AG20443 (cell line): ENCODE results near the gene DDX21.
"Not testable (repeated sequence)": the region's sequence is repeated elsewhere in the genome, so short reads cannot be mapped to it uniquely, and the experiment has no call there.

Experiments used
- DNase-seq: peaks from one replicate; pipeline ENCODE4 v3.0.0; 2012; ENCODE audit warnings: low spot score, mixed read lengths

The DDX21 gene

GRCh38 chr10:68955832-68956532 is at the start of gene DDX21:
Gene DDX21 (plus strand): TSS chr10:68956170. CDS start chr10:68956226, 56 bp downstream.
- peak; percentile 97 for DNase-seq

- DNase-seq, result no peak
Measured at GRCh38 chr10:68924593-68924992, 31.4 kb upstream of the DDX21 start.

DNA sequence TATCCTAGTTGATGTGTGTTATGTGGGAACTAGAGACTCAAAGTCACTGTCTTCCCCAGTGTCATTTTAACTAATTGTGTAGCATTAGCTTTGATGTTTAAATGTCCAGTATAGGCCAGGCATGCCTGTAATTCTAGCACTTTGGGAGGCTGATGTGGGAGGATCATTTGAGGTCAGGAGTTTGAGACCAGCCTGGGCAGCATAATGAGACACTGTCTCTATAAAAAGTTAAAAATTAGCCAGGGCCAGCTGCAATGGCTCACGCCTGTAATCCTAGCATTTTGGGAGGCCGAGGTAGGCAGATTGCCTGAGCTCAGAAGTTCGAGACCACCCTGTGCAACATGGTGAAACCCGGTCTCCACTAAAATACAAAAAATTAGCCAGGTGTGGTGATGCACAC is 30.5 kb upstream of the DDX21 start:
- DNase-seq, result no peak

- DNase-seq, result not testable (repeated sequence)
Measured at GRCh38 chr10:68929157-68929556, 26.8 kb upstream of the DDX21 start.

DNA sequence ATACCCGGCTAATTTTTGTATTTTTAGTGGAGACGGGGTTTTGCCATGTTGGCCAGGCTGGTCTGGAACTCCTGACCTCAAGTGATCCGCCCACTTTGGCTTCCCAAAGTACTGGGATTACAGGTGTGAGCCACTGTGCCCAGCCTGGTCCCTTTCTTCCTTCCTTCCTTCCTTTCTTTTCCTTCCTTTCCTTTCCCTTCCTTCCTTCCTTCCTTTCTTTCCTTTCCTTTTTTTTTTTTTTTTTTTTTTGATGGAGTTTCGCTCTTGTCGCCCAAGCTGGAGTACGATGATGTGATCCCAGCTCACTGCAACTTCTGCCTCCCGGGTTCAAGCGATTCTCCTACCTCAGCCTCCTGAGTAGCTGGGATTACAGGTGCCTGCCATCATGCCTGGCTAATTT is 26.1 kb upstream of the DDX21 start:
- not testable (repeated sequence) for DNase-seq

DNA sequence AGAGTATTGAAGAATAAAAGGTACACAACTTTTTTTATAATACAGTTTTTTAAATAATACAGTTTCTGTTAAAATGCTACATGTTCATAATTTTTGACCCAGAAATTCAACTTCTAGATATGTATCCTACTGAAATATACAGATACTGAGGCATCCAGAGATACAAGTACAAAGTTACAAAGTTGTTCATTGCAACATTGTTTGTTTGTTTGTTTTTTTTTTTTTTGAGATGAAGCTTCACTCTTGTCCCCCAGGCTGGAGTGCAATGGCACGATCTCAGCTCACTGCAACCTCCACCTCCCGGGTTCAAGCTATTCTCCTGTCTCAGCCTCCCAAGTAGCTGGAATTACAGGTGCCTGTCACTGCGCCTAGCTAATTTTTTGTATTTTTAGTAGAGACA is 23.1 kb upstream of the DDX21 start:
- DNase-seq, result not testable (repeated sequence)

GRCh38 chr10:68934994-68935393 is 21.0 kb upstream of the DDX21 start:
- DNase-seq, result no peak

DNA sequence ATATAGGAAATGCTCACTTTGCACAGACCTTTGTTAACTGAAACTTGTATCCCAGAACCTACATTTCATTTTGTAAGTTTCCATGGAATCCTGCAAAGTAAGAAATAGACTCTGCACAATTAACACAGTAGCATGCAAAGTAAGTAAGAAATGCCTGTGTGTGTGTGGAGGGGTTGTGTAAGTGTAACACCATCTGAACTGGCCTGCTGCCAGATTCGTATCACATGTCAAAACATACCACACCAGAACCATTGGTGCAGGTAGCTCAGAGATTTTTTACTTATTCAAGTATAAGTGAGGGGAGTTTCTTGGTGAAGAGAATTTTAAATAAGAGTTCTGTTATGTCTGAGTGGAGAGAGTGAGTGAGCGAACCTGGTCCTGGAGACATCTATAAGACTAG is 17.9 kb upstream of the DDX21 start:
- DNase-seq, result peak; percentile 8

- no peak for DNase-seq
Measured at GRCh38 chr10:68938884-68939283, 17.1 kb upstream of the DDX21 start.

GRCh38 chr10:68940917-68941316 is 15.1 kb upstream of the DDX21 start:
- not testable (repeated sequence) for DNase-seq

- no peak for DNase-seq
Measured at GRCh38 chr10:68950598-68950997, 5.4 kb upstream of the DDX21 start.

- DNase-seq, result no peak
Measured at GRCh38 chr10:68954904-68955303, 1.1 kb upstream of the DDX21 start.

DNA sequence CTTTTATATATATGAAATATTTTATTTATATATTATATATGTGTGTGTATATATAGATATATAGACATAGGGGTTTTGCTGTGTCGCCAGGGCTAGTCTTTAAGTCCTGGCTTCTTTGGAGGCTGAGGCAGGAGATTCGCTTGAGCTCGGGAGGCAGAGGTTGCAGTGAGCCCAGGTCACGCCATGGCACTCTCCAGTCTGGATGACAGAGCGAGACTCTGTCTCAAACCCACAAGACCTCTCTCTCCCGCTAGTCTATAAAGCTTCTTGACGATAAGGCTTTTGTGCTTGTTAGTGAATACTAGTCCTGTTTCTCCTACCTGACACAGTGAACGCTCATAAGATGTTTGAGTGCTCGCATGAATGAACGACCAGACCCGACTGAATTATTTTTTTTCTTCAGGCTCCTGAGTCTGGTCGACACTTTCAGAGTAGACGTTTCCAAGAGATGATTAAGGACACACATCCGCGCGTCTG is 577 bp upstream of the DDX21 start:
- DNase-seq, result peak; percentile 11

DNA sequence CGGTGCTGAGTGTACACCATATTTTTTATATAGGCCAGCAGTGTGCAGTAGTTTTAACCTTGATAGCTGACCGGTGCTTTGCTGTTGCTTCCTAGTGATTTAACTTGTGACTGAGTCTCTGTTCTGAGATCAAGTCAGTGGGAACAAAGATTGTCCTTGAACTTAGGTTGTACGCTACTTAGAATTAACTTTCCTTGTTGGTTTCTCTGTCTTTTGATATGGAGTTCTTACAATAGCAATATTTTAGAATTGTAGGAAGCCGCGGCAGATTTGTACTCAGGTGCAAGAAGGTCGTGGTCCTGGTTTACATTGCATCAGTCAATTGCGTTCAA is 1.3 kb downstream of the DDX21 start:
- DNase-seq, result no peak

GRCh38 chr10:68957654-68958053 is 1.7 kb downstream of the DDX21 start:
- no peak for DNase-seq

DNA sequence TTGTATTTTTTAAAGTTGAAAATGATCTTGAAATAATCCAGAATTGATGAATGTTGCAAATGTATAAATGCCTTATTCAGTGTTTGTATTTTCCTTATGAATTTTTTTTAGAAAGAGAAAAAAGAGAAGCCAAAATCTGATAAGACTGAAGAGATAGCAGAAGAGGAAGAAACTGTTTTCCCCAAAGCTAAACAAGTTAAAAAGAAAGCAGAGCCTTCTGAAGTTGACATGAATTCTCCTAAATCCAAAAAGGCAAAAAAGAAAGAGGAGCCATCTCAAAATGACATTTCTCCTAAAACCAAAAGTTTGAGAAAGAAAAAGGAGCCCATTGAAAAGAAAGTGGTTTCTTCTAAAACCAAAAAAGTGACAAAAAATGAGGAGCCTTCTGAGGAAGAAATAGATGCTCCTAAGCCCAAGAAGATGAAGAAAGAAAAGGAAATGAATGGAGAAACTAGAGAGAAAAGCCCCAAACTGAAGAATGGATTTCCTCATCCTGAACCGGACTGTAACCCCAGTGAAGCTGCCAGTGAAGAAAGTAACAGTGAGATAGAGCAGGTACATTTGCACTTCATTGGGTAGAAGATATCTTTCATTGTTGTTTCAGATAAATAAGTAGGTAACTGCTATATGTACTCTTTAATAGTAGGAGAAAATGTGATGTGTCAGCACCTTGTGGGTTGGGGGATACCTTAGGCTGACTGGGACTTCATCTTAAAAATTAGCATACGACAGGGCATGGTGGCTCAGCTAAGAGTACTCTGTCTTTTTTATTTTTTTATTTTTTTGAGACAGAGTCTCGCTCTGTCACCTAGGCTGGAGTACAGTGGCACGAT is 3.9 kb downstream of the DDX21 start:
- DNase-seq, result no peak

DNA sequence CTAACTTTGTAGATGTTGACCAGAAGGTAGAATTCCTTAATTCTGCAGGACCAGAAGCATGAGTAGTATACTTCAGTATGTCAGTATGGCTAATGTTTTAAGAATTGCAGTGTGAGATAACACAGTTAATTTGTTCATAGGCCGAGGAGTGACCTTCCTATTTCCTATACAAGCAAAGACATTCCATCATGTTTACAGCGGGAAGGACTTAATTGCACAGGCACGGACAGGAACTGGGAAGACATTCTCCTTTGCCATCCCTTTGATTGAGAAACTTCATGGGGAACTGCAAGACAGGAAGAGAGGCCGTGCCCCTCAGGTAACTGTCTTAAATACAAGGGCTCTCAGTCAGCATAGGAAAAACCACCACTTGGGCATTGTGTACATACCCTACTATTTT is 7.2 kb downstream of the DDX21 start:
- DNase-seq, result no peak

- no peak for DNase-seq
Measured at GRCh38 chr10:68973975-68974374, 18.0 kb downstream of the DDX21 start.

GRCh38 chr10:68975936-68976473 is 20.0 kb downstream of the DDX21 start:
- DNase-seq, result not testable (repeated sequence)

- not testable (repeated sequence) for DNase-seq
Measured at GRCh38 chr10:68979738-68980137, 23.8 kb downstream of the DDX21 start.

DNA sequence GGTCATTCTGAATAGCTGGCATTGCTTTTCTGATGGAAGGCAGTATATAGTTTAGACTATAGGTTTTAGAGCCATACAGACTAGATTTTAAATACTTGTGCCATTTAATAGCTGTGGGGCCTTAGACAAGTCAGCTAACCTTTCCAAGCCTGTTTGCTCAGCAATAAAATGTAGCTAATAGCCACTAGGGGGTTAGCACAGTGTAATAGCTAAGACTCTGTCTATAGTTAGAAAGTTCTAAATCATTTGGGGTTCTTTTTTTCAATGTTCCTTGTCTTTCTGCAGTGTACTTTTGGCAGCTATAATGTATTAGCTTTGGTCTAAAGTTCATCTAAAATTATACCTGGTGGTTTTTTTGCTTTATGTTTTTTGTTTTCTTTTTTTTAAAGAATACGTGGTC is 25.1 kb downstream of the DDX21 start:
- DNase-seq, result no peak

- no peak for DNase-seq
Measured at GRCh38 chr10:68982389-68982788, 26.4 kb downstream of the DDX21 start.

DNA sequence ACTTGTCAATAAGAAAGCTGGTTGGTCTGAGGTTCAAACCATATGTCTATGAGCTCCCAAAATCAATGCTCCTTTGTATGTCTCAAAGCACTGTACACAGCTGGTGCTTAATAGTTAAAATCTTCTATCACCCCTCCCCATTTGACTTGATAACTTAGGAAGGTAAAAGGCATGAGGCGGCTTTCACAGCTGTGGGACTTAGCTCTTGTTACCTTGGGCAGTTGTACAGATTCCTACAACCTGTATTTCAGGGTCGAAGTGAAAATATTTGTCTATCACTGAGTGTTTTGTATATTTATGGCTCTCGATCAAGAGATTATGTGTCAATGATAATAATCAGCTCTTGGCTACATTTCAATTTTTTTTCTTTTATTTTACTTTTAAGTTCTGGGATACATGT is 31.6 kb downstream of the DDX21 start:
- no peak for DNase-seq
